ENCODE measurements around the gene UGGT2.
"Not testable (repeated sequence)": the region's sequence is repeated elsewhere in the genome, so short reads cannot be mapped to it uniquely, and the experiment has no call there.

Gene UGGT2

GRCh38 chr13:95797016-95797415 is 256.2 kb downstream of the UGGT2 start:
- DNase-seq (ENCODE audit: low spot score) = no peak

DNA sequence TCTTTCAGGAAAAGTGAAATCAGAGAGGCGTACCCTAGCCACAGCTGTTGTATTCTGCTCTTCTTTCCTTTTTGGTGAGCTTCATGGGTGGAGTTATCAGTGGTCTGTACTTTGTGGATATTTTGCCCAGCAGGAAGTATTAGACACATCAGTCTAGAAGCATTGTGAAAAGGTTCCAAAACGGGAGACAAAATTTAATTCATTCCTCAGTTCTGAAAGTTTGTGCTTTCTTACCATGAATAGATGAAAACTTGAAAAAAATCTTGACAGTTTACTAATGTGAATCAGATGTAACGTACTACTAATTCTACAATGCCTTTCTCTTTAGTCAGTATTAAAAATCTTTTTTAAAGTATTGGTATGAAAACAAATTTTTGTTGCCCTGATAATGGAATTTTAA is 259.4 kb downstream of the UGGT2 start:
- no peak for DNase-seq (ENCODE audit: low spot score)

DNA sequence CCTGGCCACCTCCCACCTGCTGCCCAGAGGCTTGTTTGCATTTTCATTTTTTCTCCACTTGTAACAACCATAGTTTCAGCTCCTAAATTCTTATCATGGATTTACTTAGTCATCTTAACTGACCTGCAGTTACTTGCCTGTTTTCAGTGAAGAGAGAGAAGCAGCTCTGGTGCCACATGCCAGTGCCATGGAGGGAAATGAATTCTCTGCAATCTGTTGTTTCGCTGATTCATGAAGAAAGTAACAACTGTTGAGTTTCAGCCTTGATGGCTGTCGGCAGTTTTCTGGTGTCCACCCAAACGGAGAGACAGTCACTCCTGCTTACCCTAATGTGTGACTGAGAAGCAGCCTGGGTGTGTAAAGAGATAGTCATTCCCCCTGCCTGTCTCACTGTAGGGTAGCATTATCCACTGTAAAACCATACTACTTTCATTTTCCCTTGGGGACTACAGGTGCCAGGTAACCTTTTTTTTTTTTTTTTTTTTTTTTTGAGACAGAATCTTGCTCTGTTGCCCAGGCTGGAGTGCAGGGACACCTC is 260.1 kb downstream of the UGGT2 start:
- DNase-seq (ENCODE audit: low spot score) = no peak

DNA sequence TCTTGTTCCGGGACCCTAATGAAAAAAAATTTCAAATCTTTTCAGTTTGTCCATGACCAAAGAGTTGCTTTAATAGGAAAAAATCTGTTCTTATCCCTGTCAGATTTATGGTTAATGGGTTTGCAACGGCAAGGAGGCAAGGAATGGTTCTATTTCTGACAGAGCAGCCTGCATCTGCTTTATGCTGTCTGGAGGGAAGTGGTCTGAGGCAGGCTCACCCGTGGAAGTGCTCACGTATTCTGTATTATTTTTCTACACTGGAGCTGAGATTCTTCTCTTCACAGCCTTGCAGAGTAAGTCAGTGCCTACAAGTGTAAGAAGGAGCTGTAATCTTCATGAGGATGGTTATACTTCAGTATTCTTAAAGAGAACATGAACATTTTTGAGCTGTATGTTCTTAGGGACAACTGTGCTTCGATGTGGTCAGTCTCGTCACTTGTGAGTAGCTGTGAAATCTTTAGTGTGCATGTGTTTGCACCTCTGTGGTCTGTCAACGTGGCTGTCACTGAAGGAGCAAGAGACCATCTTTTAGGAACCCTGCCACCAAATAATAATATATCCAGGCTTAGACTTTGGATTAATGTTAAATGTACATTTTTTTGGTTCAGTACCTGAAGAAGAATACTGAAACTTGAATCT is 262.0 kb downstream of the UGGT2 start:
- DNase-seq (ENCODE audit: low spot score) = no peak

- DNase-seq (ENCODE audit: low spot score) = not testable (repeated sequence)
These were observed 263.9 kb downstream of the UGGT2 start for GRCh38 chr13:95789315-95789714.

- no peak for DNase-seq (ENCODE audit: low spot score)
These were observed 265.1 kb downstream of the UGGT2 start for GRCh38 chr13:95788100-95788463.

GRCh38 chr13:95787356-95788099 is 265.7 kb downstream of the UGGT2 start:
- no peak for DNase-seq (ENCODE audit: low spot score)

- no peak for DNase-seq (ENCODE audit: low spot score)
These were observed 268.3 kb downstream of the UGGT2 start for GRCh38 chr13:95784900-95785290.

DNA sequence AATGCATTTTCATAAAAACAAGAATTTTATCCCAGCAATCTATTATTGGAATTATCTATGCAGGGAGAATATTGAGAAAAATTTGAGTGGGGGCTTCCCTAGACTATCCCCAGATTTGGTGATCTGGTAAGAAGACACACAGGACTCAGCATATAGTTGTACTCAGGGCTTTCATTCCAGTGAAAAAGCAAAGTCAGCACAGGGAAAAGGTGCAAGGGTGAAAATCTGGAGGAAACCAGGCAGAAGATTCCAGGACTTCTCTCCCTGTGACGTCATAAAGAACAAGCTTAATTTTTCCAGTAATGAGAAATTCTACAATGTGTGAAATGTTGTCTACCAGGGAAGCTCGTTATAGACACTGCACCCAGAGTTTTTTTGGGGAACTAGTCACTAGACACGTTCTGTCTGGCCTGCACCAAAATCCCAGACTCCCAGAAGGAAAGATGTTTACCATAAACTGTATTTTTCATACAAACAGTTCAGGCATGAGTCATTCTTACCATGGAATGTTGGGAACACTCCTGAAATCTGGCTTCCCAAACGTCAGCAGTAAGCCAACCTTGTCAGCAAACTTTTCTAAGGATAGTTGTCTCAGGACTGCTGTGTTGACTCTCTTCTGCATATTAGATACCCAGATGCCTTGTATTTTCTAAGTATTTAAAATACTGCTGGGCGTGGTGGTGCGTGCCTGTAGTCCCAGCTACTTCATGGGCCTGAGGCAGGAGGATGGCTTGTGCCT is 268.9 kb downstream of the UGGT2 start:
- DNase-seq (ENCODE audit: low spot score) = no peak

DNA sequence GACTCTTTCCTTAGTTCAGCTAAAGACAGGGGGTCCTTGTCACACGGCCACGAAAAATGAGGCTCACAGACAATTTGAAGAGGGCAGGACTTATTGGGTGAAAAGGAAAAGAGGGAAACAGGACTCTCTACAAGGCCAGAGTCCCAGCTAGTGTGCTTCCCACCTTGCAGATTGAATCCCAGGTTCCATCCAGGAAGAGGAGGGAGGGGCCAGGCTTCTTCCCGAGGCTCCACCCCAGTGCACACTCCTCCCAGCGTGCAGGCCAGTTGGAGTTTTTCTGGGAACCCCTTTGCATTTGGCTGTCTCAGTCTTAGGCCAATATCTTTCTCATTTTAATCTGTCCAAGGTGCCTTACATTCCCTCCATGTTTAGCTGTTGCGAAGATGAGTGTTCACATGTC is 269.5 kb downstream of the UGGT2 start:
- no peak for DNase-seq (ENCODE audit: low spot score)

GRCh38 chr13:95781940-95782339 is 271.3 kb downstream of the UGGT2 start:
- not testable (repeated sequence) for DNase-seq (ENCODE audit: low spot score)

GRCh38 chr13:95781016-95781415 is 272.2 kb downstream of the UGGT2 start:
- no peak for DNase-seq (ENCODE audit: low spot score)

GRCh38 chr13:95779522-95779921 is 273.7 kb downstream of the UGGT2 start:
- no peak for DNase-seq (ENCODE audit: low spot score)

DNA sequence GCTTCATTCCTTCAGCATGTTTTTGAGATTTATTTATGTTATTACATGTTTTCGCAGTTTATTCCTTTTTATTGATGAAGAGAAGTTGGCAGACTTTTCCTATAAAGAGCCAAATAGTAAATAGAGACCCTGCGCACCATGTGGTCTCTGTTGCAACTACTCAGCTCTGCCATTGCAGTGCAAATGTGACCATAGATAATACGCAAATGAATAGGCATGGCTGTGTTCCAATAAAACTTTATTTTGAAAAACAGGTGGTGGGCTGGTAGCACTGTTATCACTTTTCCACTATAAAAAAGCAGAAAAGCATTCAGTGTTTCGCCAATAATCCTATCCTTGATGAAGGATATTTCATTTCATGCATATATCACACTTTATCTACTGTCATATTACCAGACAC is 281.3 kb downstream of the UGGT2 start:
- no peak for DNase-seq (ENCODE audit: low spot score)

DNA sequence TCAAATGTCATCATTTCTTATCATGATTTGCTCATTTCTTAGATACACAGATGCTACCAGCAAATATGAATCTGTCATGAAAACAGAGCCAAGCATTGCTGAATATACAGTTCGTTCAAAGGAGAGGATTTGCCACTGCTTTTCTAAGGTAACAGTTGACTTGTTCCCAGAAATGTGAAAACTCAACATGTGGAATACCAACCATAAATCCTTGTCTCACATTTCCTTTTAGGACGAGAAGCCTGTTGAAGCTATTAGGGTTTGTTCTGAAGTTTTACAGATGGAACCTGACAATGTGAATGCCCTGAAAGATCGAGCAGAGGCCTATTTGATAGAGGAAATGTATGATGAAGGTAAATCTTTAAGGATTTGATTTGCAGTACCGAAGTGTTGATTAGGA is 289.6 kb downstream of the UGGT2 start:
- DNase-seq (ENCODE audit: low spot score) = no peak

GRCh38 chr13:95762626-95763025 is 290.6 kb downstream of the UGGT2 start:
- not testable (repeated sequence) for DNase-seq (ENCODE audit: low spot score)

GRCh38 chr13:95756072-95756471 is 297.1 kb downstream of the UGGT2 start:
- DNase-seq (ENCODE audit: low spot score) = no peak

DNA sequence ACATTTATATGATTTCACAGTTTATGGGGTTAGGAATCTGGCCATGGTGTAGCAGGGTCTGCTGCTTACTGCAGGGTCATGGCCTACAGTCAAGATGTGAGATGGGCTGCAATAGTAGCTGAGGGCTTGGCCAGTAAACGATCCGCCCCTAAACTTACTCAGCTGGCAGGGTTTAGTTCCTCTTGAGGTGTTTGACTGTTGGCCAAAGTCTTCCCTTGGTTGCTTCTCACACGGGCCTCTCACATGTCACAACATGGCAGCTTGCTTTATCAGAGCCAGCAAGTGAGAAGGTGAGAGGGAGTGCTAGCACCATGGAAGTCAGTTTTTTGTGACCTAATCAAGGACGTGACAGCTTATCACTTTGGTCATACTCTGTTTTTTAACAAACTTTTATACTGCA is 299.1 kb downstream of the UGGT2 start:
- no peak for DNase-seq (ENCODE audit: low spot score)

GRCh38 chr13:95752677-95753076 is 300.5 kb downstream of the UGGT2 start:
- DNase-seq (ENCODE audit: low spot score) = no peak

Data from D341Med (cell line).